ENCODE results near the gene ARL2BP. TPM values are rescaled to one million over a fixed set of nuclear protein-coding genes. Genes with fewer than 3 reads are reported as not detected.

ARL2BP gene
- total and polyA plus RNA-seq, 2 of the 4 experiments (the other 2 are of a cell fraction), result 46.9 to 73.7 TPM

DNA sequence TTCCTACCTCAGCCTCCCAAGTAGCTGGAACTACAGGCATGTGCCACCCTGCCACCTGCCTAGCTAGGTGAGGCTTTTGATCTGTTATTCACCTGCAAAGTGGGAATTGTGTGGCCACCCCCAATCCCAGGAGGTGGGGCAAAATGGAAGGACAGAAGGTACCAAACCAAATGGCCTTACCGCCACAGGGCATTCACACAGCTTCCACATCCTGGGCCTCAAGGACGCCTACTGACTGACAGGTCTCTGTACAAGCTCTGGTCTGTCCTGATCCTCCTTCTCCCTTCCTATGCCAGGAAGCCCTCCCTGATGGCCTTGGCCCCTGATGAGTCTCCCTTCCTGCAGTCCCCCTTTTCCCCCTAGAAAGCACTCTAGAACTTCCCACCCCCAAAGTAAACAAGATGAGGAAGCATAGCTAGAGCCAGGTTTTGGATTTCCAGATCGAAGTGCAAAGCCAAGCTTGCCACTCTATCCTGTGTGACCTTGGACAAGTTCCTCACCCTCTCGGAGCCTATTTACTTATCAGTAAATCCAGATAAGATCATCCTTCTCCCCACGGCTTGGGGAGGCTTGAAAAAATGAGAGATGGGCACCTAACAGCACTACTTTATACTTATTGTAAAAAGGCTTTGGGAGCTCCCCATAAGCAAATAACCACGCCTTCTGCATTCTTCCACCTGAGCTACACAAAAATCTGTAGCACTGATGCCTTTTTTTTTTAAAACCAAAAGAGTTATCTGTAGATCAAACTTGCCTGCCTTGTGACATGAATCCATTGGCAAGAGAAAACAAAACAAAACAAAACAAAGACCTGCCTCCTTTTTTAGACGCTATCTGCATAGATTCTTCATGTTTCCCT is 35.0 kb downstream of the ARL2BP start (continued):
- TF ChIP-seq POLR2A (IDR thresholded peaks at IDR 0.05; ENCODE audit: low read depth, low read length), result no peak

DNA sequence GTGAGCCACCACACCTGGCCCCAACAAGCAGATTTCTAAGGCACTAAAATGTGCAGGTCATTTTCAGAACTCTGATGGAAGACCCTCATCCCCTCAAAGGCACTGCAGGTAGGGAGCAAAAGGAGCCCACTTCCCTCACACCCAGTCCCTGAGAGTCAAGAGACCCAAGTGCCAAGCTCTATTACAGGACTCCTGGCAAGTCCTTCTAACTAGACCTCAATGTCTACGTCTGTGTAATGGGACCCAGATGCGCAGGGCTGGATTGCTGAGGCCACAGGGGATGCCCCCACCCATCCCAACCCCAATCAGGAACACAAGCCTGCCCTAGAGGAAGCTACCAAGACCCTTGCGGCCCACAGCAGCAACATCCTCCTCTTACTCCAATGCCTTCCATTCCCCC is 36.7 kb downstream of the ARL2BP start:
- dilution Hi-C loops (cut with HindIII; ENCODE audit: low sequenced_read_pairs, unreplicated experiment), result no loop called here
- in situ Hi-C loops (cut with MboI; ENCODE audit: low sequenced_read_pairs), result no loop called here
- no peak overlapping the region for H4K8ac ChIP-seq (ENCODE audit: low read depth in 2 of 2, low read length in 2 of 2)

More for the DNA sequence above, 36.7 kb downstream of the ARL2BP start:
- Histone ChIP-seq H4K20me1 (ENCODE audit: insufficient read depth, low read length) (peaks cover 3% of the 10 kb centered on the region; the same call in 1 of the 2 replicates), H3K27ac (ENCODE audit: insufficient read depth, low read length) (no peak overlapping the region), H4K5ac (ENCODE audit: low read depth, low read length) (no peak overlapping the region), H3K27me3 (ENCODE audit: control insufficient read depth, insufficient read depth, low read length) (peaks cover 60% of the 10 kb centered on the region), H3K9me3 (ENCODE audit: control insufficient read depth, insufficient read depth, low read length) (no peaks in the 10 kb centered on the region), H3K4me1 (ENCODE audit: control insufficient read depth, insufficient read depth, low read length) (no peaks in the 10 kb centered on the region), H4K91ac (ENCODE audit: insufficient read depth, low read depth, low read length) (no peak overlapping the region), H2AFZ (replicated peaks; ENCODE audit: low read length, poor library complexity) (no peak overlapping the region), H3K36me3 (ENCODE audit: control insufficient read depth, insufficient read depth, low read length) (no peaks in the 10 kb centered on the region), H3K23ac (ENCODE audit: low read depth, low read length) (no peak overlapping the region), H2BK20ac (ENCODE audit: low read depth, low read length) (no peak overlapping the region), H2AK5ac (ENCODE audit: low read depth, low read length) (no peak overlapping the region), H2AK9ac (replicated peaks; ENCODE audit: low read depth, low read length, poor library complexity) (no peak overlapping the region), H3K79me1 (ENCODE audit: low read depth in 1 of 2, low read length in 2 of 2) (no peaks in the 10 kb centered on the region), H3K4me3 (ENCODE audit: insufficient read depth, low read depth, low read length) (no peak overlapping the region), H3K4me2 (ENCODE audit: low read depth, low read length) (no peak overlapping the region), H3K56ac (ENCODE audit: extremely low read depth, insufficient read depth, low read length) (no peak overlapping the region), H3K9ac (ENCODE audit: low read depth, low read length) (no peak overlapping the region), H3K4ac (ENCODE audit: low read depth, low read length) (no peak overlapping the region), H2BK5ac (ENCODE audit: low read depth, low read length, poor library complexity, severe bottlenecking) (no peak overlapping the region), H3K18ac (ENCODE audit: low read depth, low read length) (no peak overlapping the region), H3K14ac (replicated peaks; ENCODE audit: low read depth, low read length) (no peak overlapping the region), H3K9me1 (ENCODE audit: insufficient read depth, low read length) (no peaks in the 10 kb centered on the region), H2BK120ac (ENCODE audit: low read depth, low read length) (no peak overlapping the region), H2BK15ac (ENCODE audit: low read depth, low read length) (no peak overlapping the region)
- ATAC-seq (ENCODE audit: low read depth) (no peak), DNase-seq (no peak)
- WGBS, 2 experiments (ENCODE audit: extremely low coverage in 2 of 2, insufficient read length in 1 of 2), result 67% methylated on average over 1 of the region's 3 CpGs; no CpG with 5 or more reads in 1 of the 2 experiments
- intact Hi-C loops (cut with micrococcal nuclease), result no loop called here
- TF ChIP-seq POLR2A (IDR thresholded peaks at IDR 0.05; ENCODE audit: low read depth, low read length) (no peak), NFE2L2 (IDR thresholded peaks at IDR 0.05; ENCODE audit: low read depth, low read length) (no peak), MAZ (IDR thresholded peaks at IDR 0.05; ENCODE audit: borderline replicate concordance, low read depth, low read length) (no peak)
- POLR2A ChIA-PET (ENCODE audit: unreplicated experiment), result no interaction called here
- no TSS peak for BruUV-seq (replicated peaks)
- CTCF ChIA-PET, result no interaction called here
